CD4-positive, alpha-beta T cell (primary cell): ENCODE measurements around the gene CCDC146. TPM values are rescaled to one million over a fixed set of nuclear protein-coding genes. Genes with fewer than 3 reads are reported as not detected.
"Not testable (repeated sequence)": the region's sequence is repeated elsewhere in the genome, so short reads cannot be mapped to it uniquely, and the experiment has no call there.

Experiments used
- ATAC-seq: fragments of 200-7000 bp; cut with Tn5 transposase; one replicate; pipeline ENCODE4 v1.10.0; 2022; ENCODE audit warnings: mild to moderate bottlenecking; ENCODE audit not compliant: poor library complexity
- CTCF ChIA-PET: fragments of 350-600 bp; sonication (Branson Sonifier 250); formaldehyde crosslinking; loops from one replicate; lab custom pipeline; 2021; ENCODE audit warnings: antibody characterized with exemption, inconsistent platforms; lab: Charles Lee
- POLR2A ChIA-PET: fragments of 350-600 bp; sonication (Branson Sonifier 250); formaldehyde crosslinking; loops from one replicate; lab custom pipeline; 2021; ENCODE audit warnings: antibody characterized with exemption, inconsistent platforms; lab: Charles Lee
- DNase-seq, 14 experiments: peaks; one replicate each; pipeline ENCODE4 v3.0.0-alpha.2; 2013 to 2020; ENCODE audit warnings: mixed read lengths in 2 of 14
- H3K27ac ChIP-seq, 2 donors: one replicate each; pipeline versions ENCODE4 v1.5.1 to v1.7.0; 2013; ENCODE audit warnings: low read length in 2 of 2, low read depth in 1 of 2, mild to moderate bottlenecking in 1 of 2
- H3K27me3 ChIP-seq, 2 experiments: 1 replicate in 1 of 2; 2 replicates in 1 of 2; pipeline versions ENCODE4 v1.6.1 to v1.7.0; 2013; ENCODE audit warnings: low read length in 2 of 2, control low read depth in 1 of 2, mild to moderate bottlenecking in 1 of 2, moderate library complexity in 1 of 2; ENCODE audit not compliant: insufficient read depth in 2 of 2, control insufficient read depth in 1 of 2
- H3K36me3 ChIP-seq: one replicate; pipeline ENCODE4 v1.6.1; 2013; ENCODE audit warnings: low read length, control low read depth; ENCODE audit not compliant: insufficient read depth
- H3K4me1 ChIP-seq: one replicate; pipeline ENCODE4 v1.6.1; 2013; ENCODE audit warnings: low read length, control low read depth; ENCODE audit not compliant: insufficient read depth
- H3K4me3 ChIP-seq: one replicate; pipeline ENCODE4 v1.5.1; 2013; ENCODE audit warnings: mild to moderate bottlenecking, low read length, moderate library complexity
- H3K9me3 ChIP-seq, 2 experiments: 1 replicate in 1 of 2; 2 replicates in 1 of 2; pipeline versions ENCODE4 v1.6.1 to v1.7.0; 2013; ENCODE audit warnings: low read length in 2 of 2, mild to moderate bottlenecking in 2 of 2, control low read depth in 1 of 2, moderate library complexity in 1 of 2; ENCODE audit not compliant: control insufficient read depth in 1 of 2, insufficient read depth in 1 of 2
- H3K27ac Mint-ChIP-seq: one replicate; pipeline ENCODE4 v1.8.0; 2020; ENCODE audit warnings: mixed read lengths
- H3K27me3 Mint-ChIP-seq: one replicate; pipeline ENCODE4 v1.8.0; 2021; ENCODE audit warnings: mixed read lengths
- H3K36me3 Mint-ChIP-seq: one replicate; pipeline ENCODE4 v1.8.0; 2021; ENCODE audit warnings: low read depth, mixed read lengths
- H3K4me1 Mint-ChIP-seq: one replicate; pipeline ENCODE4 v1.8.0; 2021; ENCODE audit warnings: low read depth, mixed read lengths
- H3K4me3 Mint-ChIP-seq: one replicate; pipeline ENCODE4 v1.8.0; 2020; ENCODE audit warnings: mild to moderate bottlenecking, mixed read lengths
- H3K9me3 Mint-ChIP-seq: one replicate; pipeline ENCODE4 v1.8.0; 2020; ENCODE audit warnings: mixed read lengths
- intact Hi-C, 2 experiments: fragments of 100-400 bp; cut with DNase I in 1 of 2; cut with micrococcal nuclease in 1 of 2; formaldehyde crosslinking; loops; one replicate each; pipeline versions ENCODE4 v1.15.1 to v1.9.0; 2023 to 2025; cut with DNase I, micrococcal nuclease
- polyA plus RNA-seq, 2 donors: library from polyadenylated mRNA; unstranded; fragments of 120-200 nt; gene quantifications; one replicate each; pipeline ENCODE4 v1.2.1, GENCODE V29; 2013
- total RNA-seq, 174 experiments: library from RNA in 2 of 174; stranded (reverse) in 2 of 174; gene quantifications; one replicate each; pipeline ENCODE4 v1.2.3 and lab custom pipeline; 2021 to 2026

CCDC146 gene
- 10 to 100 TPM; 10.3 to 10.5 TPM for total RNA-seq
- polyA plus RNA-seq (2013, experiment 1 of 2), result 6.6 TPM
- 7.2 TPM for polyA plus RNA-seq (2013, experiment 2 of 2)
- 0.29 to 27.3 (median 9.2) reads per million in 172 experiments for total RNA-seq (lab: John Stamatoyannopoulos, UW)

GRCh38 chr7:77121860-77122681 is at the start of gene CCDC146:
TSS of gene CCDC146 (plus strand) at chr7:77122615. CDS start at chr7:77167669, 45,054 bp downstream.
- not testable (repeated sequence) for H3K27me3 Mint-ChIP-seq, H3K36me3 Mint-ChIP-seq, H3K4me1 ChIP-seq, H3K36me3 ChIP-seq, H3K9me3 ChIP-seq, H3K9me3 Mint-ChIP-seq, H3K27me3 ChIP-seq
- Mint-ChIP-seq H3K4me1 (peaks cover 14% of the 10 kb centered on the region), H3K27ac (peak within 1 kb of the TSS; percentile 56), H3K4me3 (peak within 1 kb of the TSS; percentile 89)
- intact Hi-C loops, result loop anchor here (2.0 to 10.0 kb wide), 2 partner anchors 125 to 213 kb away; no protein-coding TSS in a partner anchor
- H3K27ac ChIP-seq, result peak within 1 kb of the TSS; percentile 21 to 40
- peak; percentile 86 to 98 (median 90) for DNase-seq
- POLR2A ChIA-PET, result interaction anchor here (0.7 to 1.5 kb wide), 10 partner anchors 65 to 293 kb away, joined by 3 to 15 read pairs (median 4); partner anchors contain the start of genes FGL2 and GSAP
- ATAC-seq, result peak; percentile 97
- H3K4me3 ChIP-seq, result peak within 1 kb of the TSS; percentile 73
- CTCF ChIA-PET, result interaction anchor here (0.5 to 1.5 kb wide), 2 partner anchors 9 to 125 kb away, joined by 3 to 13 read pairs; no protein-coding TSS in a partner anchor

- H3K4me3 Mint-ChIP-seq, H3K4me3 ChIP-seq, H3K36me3 ChIP-seq, DNase-seq, H3K9me3 Mint-ChIP-seq, H3K27me3 Mint-ChIP-seq, H3K27ac ChIP-seq, ATAC-seq, H3K27me3 ChIP-seq, H3K9me3 ChIP-seq, CTCF ChIA-PET, H3K27ac Mint-ChIP-seq, intact Hi-C loops, POLR2A ChIA-PET, H3K4me1 ChIP-seq: not testable (repeated sequence)
- H3K4me1 Mint-ChIP-seq, result peaks cover 11% of the 10 kb centered on the region
- H3K36me3 Mint-ChIP-seq, result peaks cover 43% of the 10 kb centered on the region
Measured at GRCh38 chr7:77074786-77075396, 47.5 kb upstream of the CCDC146 start.

- CTCF ChIA-PET, DNase-seq: not testable (repeated sequence)
Measured at GRCh38 chr7:77077060-77077459, 45.4 kb upstream of the CCDC146 start.

GRCh38 chr7:77079112-77079511 is 43.3 kb upstream of the CCDC146 start:
- ATAC-seq, H3K27me3 ChIP-seq, H3K4me1 Mint-ChIP-seq, intact Hi-C loops, H3K27me3 Mint-ChIP-seq, CTCF ChIA-PET, POLR2A ChIA-PET, H3K9me3 ChIP-seq, H3K27ac Mint-ChIP-seq, H3K4me3 ChIP-seq, H3K27ac ChIP-seq, H3K9me3 Mint-ChIP-seq, H3K4me3 Mint-ChIP-seq, H3K4me1 ChIP-seq, DNase-seq, H3K36me3 ChIP-seq: not testable (repeated sequence)
- peaks cover 33% of the 10 kb centered on the region for H3K36me3 Mint-ChIP-seq

More at GRCh38 chr7:77077060-77077459, 45.4 kb upstream of the CCDC146 start:
- H3K27ac ChIP-seq, H3K9me3 Mint-ChIP-seq, H3K4me1 ChIP-seq, ATAC-seq, intact Hi-C loops, H3K4me3 ChIP-seq, H3K36me3 ChIP-seq, H3K27me3 ChIP-seq, H3K9me3 ChIP-seq, H3K27ac Mint-ChIP-seq, H3K4me1 Mint-ChIP-seq, POLR2A ChIA-PET, H3K27me3 Mint-ChIP-seq, H3K4me3 Mint-ChIP-seq: not testable (repeated sequence)
- H3K36me3 Mint-ChIP-seq, result peaks cover 40% of the 10 kb centered on the region

- H3K4me3 ChIP-seq, H3K4me1 ChIP-seq, H3K27me3 Mint-ChIP-seq, H3K9me3 ChIP-seq, H3K4me1 Mint-ChIP-seq, DNase-seq, H3K27ac ChIP-seq, H3K27ac Mint-ChIP-seq, ATAC-seq, POLR2A ChIA-PET, H3K9me3 Mint-ChIP-seq, intact Hi-C loops, H3K27me3 ChIP-seq, H3K36me3 ChIP-seq, H3K4me3 Mint-ChIP-seq, CTCF ChIA-PET: not testable (repeated sequence)
- H3K36me3 Mint-ChIP-seq, result peaks cover 30% of the 10 kb centered on the region
Measured at GRCh38 chr7:77079624-77080023, 42.8 kb upstream of the CCDC146 start.

GRCh38 chr7:77080236-77080635 is 42.2 kb upstream of the CCDC146 start:
- DNase-seq, H3K9me3 ChIP-seq, H3K9me3 Mint-ChIP-seq, H3K27ac ChIP-seq, H3K4me1 Mint-ChIP-seq, POLR2A ChIA-PET, H3K4me3 Mint-ChIP-seq, H3K27ac Mint-ChIP-seq, intact Hi-C loops, ATAC-seq, H3K36me3 ChIP-seq, H3K4me3 ChIP-seq, H3K4me1 ChIP-seq, CTCF ChIA-PET, H3K27me3 Mint-ChIP-seq, H3K27me3 ChIP-seq: not testable (repeated sequence)
- H3K36me3 Mint-ChIP-seq, result peaks cover 25% of the 10 kb centered on the region
